Naive thymus-derived CD8-positive, alpha-beta T cell (primary cell): ENCODE measurements around the gene SERINC1. TPM values are rescaled to one million over a fixed set of nuclear protein-coding genes. Genes with fewer than 3 reads are reported as not detected.

Source experiments
- ATAC-seq, 2 donors: fragments of 150-1000 bp; cut with Tn5 transposase in 1 of 2; sonication (Bioruptor Pico), chemical (Tn5 transposase) in 1 of 2; 1 replicate in 1 of 2; 2 replicates in 1 of 2; pipeline ENCODE4 v1.10.0; 2021; ENCODE audit warnings: mild to moderate bottlenecking in 2 of 2, moderate library complexity in 2 of 2
- POLR2A ChIA-PET: fragments of 350-600 bp; sonication (Branson Sonifier 250); formaldehyde crosslinking; loops from one replicate; lab custom pipeline; 2021; ENCODE audit warnings: antibody characterized with exemption; lab: Charles Lee
- DNase-seq, 10 donors: peaks; one replicate each; pipeline versions ENCODE4 v3.0.0 to v3.0.0-alpha.2; 2020 to 2022
- H3K27ac Mint-ChIP-seq, 10 donors: one replicate each; pipeline ENCODE4 v1.8.0; 2020 to 2022; ENCODE audit warnings: mild to moderate bottlenecking in 10 of 10, mixed read lengths in 10 of 10, moderate library complexity in 4 of 10, inconsistent platforms in 1 of 10
- H3K27me3 Mint-ChIP-seq, 5 donors: one replicate each; pipeline ENCODE4 v1.8.0; 2021 to 2022; ENCODE audit warnings: mixed read lengths in 5 of 5
- H3K36me3 Mint-ChIP-seq, 3 donors: one replicate each; pipeline ENCODE4 v1.8.0; 2020 to 2022; ENCODE audit warnings: mixed read lengths in 3 of 3, mild to moderate bottlenecking in 2 of 3, inconsistent platforms in 1 of 3
- H3K4me1 Mint-ChIP-seq, 4 donors: one replicate each; pipeline ENCODE4 v1.8.0; 2021 to 2022; ENCODE audit warnings: mixed read lengths in 4 of 4
- H3K4me3 Mint-ChIP-seq, 10 donors: one replicate each; pipeline ENCODE4 v1.8.0; 2020 to 2022; ENCODE audit warnings: mild to moderate bottlenecking in 10 of 10, mixed read lengths in 10 of 10, moderate library complexity in 6 of 10, inconsistent platforms in 1 of 10
- H3K9me3 Mint-ChIP-seq, 9 donors: one replicate each; pipeline ENCODE4 v1.8.0; 2020 to 2022; ENCODE audit warnings: mixed read lengths in 9 of 9, mild to moderate bottlenecking in 3 of 9, inconsistent platforms in 1 of 9, moderate library complexity in 1 of 9
- polyA plus RNA-seq, 3 donors: library from polyadenylated mRNA; unstranded; fragments of 300-500 nt; fragmentation: Illumina TruSeq; gene quantifications; one replicate each; pipeline ENCODE4 v1.2.3, GENCODE V29; 2021
- total RNA-seq, 8 experiments: library from RNA in 2 of 8; stranded (reverse) in 2 of 8; gene quantifications; one replicate each; pipeline ENCODE4 v1.2.3 and lab custom pipeline; 2021 to 2026

Gene SERINC1
- total and polyA plus RNA-seq, 5 experiments from 2014 or later, result 94.8 to 143 (median 102) TPM

DNA sequence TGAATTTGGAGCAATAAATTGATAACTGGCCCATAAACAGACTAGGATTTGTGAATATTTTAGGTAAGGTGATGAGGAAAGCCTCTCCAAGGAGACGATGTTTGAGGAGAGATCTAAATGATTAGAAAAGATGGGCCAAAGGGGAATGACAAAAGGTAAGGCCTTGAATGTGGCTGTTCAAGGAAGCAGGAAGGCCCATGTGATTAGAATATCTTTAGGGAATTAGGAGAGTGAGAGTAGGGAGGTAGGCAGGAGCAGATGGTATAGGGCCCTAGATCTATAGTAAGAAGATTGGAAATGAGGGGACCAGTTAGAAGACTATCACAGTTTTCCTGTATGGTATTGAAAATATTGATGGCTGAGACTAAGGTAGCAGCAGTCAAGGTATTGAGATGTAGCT is 65.4 kb downstream of the SERINC1 start:
- ATAC-seq (no peak), DNase-seq (no peak)
- H3K9me3 Mint-ChIP-seq, result peaks cover 0 to 2% (median 0%) of the 10 kb centered on the region in 9 donors
- H3K36me3 Mint-ChIP-seq, result peaks cover 0 to 4% (median 3%) of the 10 kb centered on the region in 3 donors
- peaks cover 35 to 93% (median 89%) of the 10 kb centered on the region in 4 donors for H3K4me1 Mint-ChIP-seq
- peak overlapping the region in 9 of 10 donors; percentile 10 to 94 (median 88) for H3K27ac Mint-ChIP-seq
- POLR2A ChIA-PET, result interaction anchor here (1.0 to 1.4 kb wide), 2 partner anchors 65 to 67 kb away, joined by 3 read pairs; partner anchors contain the start of gene SERINC1
- no peaks in the 10 kb centered on the region for H3K27me3 Mint-ChIP-seq
- H3K4me3 Mint-ChIP-seq, result peak overlapping the region in 7 of 10 donors; percentile 8 to 56 (median 36)

DNA sequence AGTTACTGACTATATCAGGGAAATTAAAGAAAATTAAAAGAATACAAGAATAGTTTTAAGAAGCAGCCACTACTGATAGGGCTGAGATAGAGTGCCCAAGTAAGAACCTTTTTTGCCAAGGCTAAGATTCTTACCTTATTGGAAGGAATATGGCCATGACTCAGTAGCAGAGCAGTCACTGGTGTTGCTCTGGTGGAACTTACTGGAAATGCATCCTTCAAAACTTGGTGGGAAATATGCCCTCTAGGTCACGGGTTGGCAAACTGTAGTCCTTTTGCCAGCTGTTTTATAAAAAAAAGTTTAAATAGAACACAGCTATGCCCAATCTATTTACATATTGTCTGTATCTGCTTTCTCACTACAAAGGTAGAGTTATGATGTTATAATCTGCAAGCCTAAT is 66.2 kb downstream of the SERINC1 start:
- Mint-ChIP-seq H3K9me3 (peaks cover 0 to 2% (median 0%) of the 10 kb centered on the region in 9 donors), H3K36me3 (peaks cover 0 to 4% (median 3%) of the 10 kb centered on the region in 3 donors), H3K4me1 (peaks cover 38 to 93% (median 88%) of the 10 kb centered on the region in 4 donors), H3K4me3 (no peak overlapping the region), H3K27ac (peak overlapping the region in 6 of 10 donors; percentile 4 to 93 (median 39)), H3K27me3 (no peaks in the 10 kb centered on the region)
- POLR2A ChIA-PET, result interaction anchor here (1.4 kb wide), 1 partner anchor 68 kb away, joined by 3 read pairs; no protein-coding TSS in a partner anchor
- DNase-seq, result no peak
- no peak for ATAC-seq

DNA sequence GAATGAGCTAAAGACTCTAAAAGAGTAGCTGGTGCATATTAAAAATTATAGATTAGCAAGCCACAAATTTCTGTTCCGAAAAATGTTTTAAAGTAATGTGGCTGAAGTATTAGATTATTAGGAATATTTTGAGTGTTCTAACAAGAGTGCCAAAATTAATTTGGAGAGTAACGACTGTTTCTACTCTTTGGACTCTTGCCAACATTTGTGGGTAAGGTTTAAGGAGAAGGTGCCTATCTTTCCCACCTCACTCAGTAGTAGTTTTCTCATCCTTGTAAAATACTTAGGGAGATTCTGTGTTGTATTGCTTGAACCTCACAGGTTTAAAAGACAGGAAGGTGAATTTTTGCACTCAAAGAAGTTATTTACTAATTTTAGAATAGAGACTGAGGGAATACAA is 67.2 kb downstream of the SERINC1 start:
- H3K4me1 Mint-ChIP-seq, result peaks cover 37 to 87% (median 80%) of the 10 kb centered on the region in 4 donors
- H3K27ac Mint-ChIP-seq, result peak overlapping the region in 3 of 10 donors; percentile 6 to 38 (median 9)
- POLR2A ChIA-PET, result no interaction called here
- ATAC-seq (no peak), DNase-seq (no peak)
- peak overlapping the region in 4 of 10 donors; percentile 18 to 65 (median 36) for H3K4me3 Mint-ChIP-seq
- H3K27me3 Mint-ChIP-seq, result no peaks in the 10 kb centered on the region
- H3K9me3 Mint-ChIP-seq, result peaks cover 0 to 2% (median 0%) of the 10 kb centered on the region in 9 donors
- H3K36me3 Mint-ChIP-seq, result peaks cover 0 to 4% (median 3%) of the 10 kb centered on the region in 3 donors

DNA sequence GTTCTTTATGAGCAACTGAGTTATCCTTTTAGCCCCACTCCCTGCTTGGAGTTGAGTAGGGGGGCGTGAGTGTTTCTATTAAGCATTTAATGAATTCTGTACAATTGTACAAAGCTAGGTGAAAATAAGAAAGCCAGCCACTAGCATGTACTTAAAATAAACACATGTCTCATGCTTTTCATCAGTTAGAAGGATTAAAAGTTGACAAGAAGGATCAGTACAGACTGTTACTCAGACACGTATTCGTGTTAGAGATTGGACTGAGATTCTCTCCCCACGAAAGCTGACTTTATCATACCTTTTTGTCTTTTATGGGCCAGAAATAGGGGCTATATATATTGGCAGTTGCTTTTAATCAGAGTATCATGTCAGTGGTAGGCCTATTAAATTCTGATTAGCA is 70.5 kb downstream of the SERINC1 start:
- ATAC-seq (no peak), DNase-seq (no peak)
- Mint-ChIP-seq H3K36me3 (peaks cover 0 to 4% (median 3%) of the 10 kb centered on the region in 3 donors), H3K27ac (peak overlapping the region in 7 of 10 donors; percentile 3 to 99 (median 96)), H3K4me1 (peaks cover 21 to 62% (median 49%) of the 10 kb centered on the region in 4 donors), H3K27me3 (no peaks in the 10 kb centered on the region), H3K4me3 (peak overlapping the region; percentile 94 to 100 (median 98)), H3K9me3 (peaks cover 0 to 2% (median 0%) of the 10 kb centered on the region in 9 donors)
- POLR2A ChIA-PET, result interaction anchor here (1.2 to 2.2 kb wide), 2 partner anchors 15 to 70 kb away, joined by 3 to 6 read pairs; partner anchors contain the start of gene SERINC1

DNA sequence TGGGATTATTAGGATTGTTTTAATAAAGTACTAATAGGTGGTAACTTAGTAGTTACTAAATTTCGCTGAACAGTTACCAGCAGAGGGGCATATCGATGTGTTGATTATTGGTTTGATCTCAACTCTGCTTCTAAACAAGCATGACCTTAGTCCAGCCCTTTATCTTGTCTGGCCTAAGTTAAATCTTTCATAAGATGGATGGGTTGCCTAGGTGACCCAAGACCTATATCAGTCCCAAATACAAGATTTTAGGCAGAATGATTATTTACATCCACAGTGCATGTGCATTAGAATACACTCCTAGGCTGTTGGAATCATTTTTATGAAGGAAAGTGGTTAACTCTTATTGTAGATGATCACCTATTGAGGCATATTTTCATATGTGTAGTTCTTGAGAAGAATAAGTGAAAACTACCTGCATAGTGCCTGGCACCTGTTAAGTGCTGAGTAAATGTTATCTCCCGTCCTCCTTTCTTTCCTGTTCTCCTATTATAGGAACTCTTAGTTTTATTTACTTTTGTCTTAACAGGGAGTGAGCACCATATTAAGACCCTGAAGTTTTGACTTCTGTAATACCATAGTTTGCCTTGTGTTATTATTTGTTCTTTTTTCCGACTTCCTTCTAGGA is 71.0 kb downstream of the SERINC1 start:
- POLR2A ChIA-PET, result interaction anchor here (1.2 to 2.2 kb wide), 3 partner anchors 12 to 71 kb away, joined by 3 to 8 read pairs (median 6); partner anchors contain the start of gene SERINC1
- Mint-ChIP-seq H3K4me1 (peaks cover 19 to 56% (median 43%) of the 10 kb centered on the region in 4 donors), H3K27ac (peak overlapping the region; percentile 84 to 99 (median 96)), H3K9me3 (no peaks in the 10 kb centered on the region), H3K27me3 (no peaks in the 10 kb centered on the region), H3K36me3 (peaks cover 0 to 4% (median 3%) of the 10 kb centered on the region in 3 donors), H3K4me3 (peak overlapping the region; percentile 94 to 100 (median 98))
- DNase-seq (no peak), ATAC-seq (no peak)

DNA sequence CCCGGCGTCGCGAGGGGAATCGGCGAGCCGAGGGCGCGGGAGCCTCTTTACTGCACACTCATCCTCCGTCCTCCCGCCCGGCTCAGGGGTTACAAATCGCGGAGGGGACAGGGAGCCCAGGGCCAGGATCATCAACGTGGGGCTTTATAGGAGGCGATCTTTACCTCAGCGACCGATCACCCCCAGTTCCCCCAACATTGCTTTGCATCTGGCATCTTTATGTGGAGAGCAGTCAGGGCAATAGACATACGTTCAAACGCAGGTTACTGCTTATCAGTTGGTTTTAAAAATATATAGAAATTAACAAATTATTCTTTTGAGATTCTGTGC is 71.5 kb downstream of the SERINC1 start:
- H3K4me1 Mint-ChIP-seq, result peaks cover 19 to 55% (median 41%) of the 10 kb centered on the region in 4 donors

DNA sequence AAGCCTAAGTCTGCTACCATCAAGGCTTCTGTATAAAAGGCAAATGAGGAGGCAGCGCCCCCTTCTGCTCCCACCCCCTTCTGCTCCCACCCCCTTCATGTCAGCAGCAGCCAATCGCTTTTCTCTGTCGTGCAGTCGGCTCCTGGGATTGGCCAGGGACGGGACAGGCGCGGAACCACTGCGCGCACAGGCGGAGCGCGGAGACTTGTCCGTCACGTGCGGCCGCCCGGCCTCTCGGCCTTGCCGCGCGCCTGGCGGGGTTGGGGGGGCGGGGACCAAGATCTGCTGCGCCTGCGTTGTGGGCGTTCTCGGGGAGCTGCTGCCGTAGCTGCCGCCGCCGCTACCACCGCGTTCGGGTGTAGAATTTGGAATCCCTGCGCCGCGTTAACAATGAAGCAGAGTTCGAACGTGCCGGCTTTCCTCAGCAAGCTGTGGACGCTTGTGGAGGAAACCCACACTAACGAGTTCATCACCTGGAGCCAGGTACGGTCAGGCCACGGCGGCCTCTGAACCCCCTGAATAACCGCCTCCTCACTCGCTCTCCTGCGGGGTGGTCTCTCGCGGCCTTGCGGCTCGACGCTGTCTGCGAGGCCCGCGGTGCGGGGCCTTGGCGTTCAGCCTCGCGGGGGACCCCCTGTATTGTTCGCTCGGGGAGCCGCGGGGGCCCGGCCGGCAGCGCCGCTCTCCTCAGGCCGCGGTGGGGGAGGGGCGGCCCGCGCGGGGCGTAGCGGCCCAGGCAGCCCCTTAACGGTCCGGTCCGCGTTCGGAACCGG is 72.1 kb downstream of the SERINC1 start, which contains the start of gene HSF2:
Gene HSF2 (plus strand): TSS at position 305 of the 773 bp plus-strand sequence. CDS start 86 bp downstream, at position 391.
- Mint-ChIP-seq H3K27me3 (no peaks in the 10 kb centered on the region), H3K9me3 (no peaks in the 10 kb centered on the region), H3K27ac (peak within 1 kb of the TSS; percentile 84 to 99 (median 97)), H3K4me3 (peak within 1 kb of the TSS; percentile 94 to 100 (median 98)), H3K4me1 (peaks cover 18 to 49% (median 35%) of the 10 kb centered on the region in 4 donors), H3K36me3 (peaks cover 0 to 4% (median 3%) of the 10 kb centered on the region in 3 donors)
- ATAC-seq (peak; percentile 96 to 97), DNase-seq (peak; percentile 81 to 97 (median 93))
- POLR2A ChIA-PET, result interaction anchor here (0.9 to 2.0 kb wide), 8 partner anchors 9 to 1065 kb away, joined by 3 to 18 read pairs (median 4); partner anchors contain the start of genes SERINC1 and TBC1D32

More for the DNA sequence above, 71.5 kb downstream of the SERINC1 start:
- H3K36me3 Mint-ChIP-seq, result peaks cover 0 to 4% (median 3%) of the 10 kb centered on the region in 3 donors
- POLR2A ChIA-PET, result interaction anchor here (1.4 to 2.0 kb wide), 5 partner anchors 8 to 1066 kb away, joined by 3 to 18 read pairs (median 8); partner anchors contain the start of genes SERINC1 and TBC1D32
- H3K27ac Mint-ChIP-seq, result peak overlapping the region; percentile 84 to 99 (median 96)
- H3K27me3 Mint-ChIP-seq, result no peaks in the 10 kb centered on the region
- peak overlapping the region; percentile 94 to 100 (median 98) for H3K4me3 Mint-ChIP-seq
- DNase-seq (no peak), ATAC-seq (no peak)
- H3K9me3 Mint-ChIP-seq, result no peaks in the 10 kb centered on the region

DNA sequence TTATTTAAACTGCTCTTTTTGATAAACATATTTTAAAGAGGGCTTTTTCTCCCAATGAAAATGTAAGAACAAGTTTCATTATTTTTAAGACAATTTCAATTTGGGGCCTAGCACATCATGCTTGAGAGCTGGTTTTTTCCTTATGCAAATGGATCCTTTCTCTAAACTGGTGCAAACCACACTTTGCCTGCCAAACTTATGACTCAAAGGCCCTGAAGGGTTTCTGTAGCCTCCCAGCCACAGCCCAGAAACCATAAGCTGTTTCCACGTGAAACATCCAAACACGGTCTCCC is 72.6 kb downstream of the SERINC1 start:
- DNase-seq, result no peak
- peaks cover 0 to 3% (median 3%) of the 10 kb centered on the region in 3 donors for H3K36me3 Mint-ChIP-seq
- peaks cover 16 to 44% (median 31%) of the 10 kb centered on the region in 4 donors for H3K4me1 Mint-ChIP-seq
- H3K27ac Mint-ChIP-seq, result peak overlapping the region in 9 of 10 donors; percentile 84 to 97 (median 96)
- H3K27me3 Mint-ChIP-seq, result no peaks in the 10 kb centered on the region
- peak overlapping the region; percentile 43 to 99 (median 96) for H3K4me3 Mint-ChIP-seq
- POLR2A ChIA-PET, result interaction anchor here (0.9 to 2.0 kb wide), 8 partner anchors 10 to 1065 kb away, joined by 3 to 18 read pairs (median 4); partner anchors contain the start of genes SERINC1 and TBC1D32
- no peaks in the 10 kb centered on the region for H3K9me3 Mint-ChIP-seq
- no peak for ATAC-seq

DNA sequence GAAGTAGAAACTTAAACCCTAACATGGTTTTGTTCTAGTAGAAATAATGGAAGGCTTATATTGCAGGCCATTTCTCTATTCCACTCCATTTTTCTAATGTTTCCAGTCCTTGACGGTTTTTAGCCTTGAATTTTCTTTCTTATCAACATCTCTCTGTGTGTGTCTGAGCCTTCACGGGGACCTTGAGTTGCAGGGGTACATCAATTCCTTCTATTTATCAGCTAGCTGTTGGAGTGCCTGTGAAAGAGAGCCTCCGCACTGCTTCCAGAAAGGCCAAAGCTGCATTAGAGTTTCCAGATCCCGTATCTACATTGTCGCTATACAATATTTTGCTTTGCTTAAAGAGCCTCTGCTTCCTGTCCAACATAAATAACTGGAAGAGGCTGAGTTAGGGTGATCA is 77.6 kb downstream of the SERINC1 start:
- Mint-ChIP-seq H3K4me3 (no peak overlapping the region), H3K27me3 (peaks cover 0 to 3% (median 0%) of the 10 kb centered on the region in 5 donors), H3K27ac (no peak overlapping the region), H3K9me3 (no peaks in the 10 kb centered on the region), H3K4me1 (peaks cover 0 to 7% (median under 1%) of the 10 kb centered on the region in 4 donors), H3K36me3 (no peaks in the 10 kb centered on the region)
- DNase-seq (no peak), ATAC-seq (no peak)
- POLR2A ChIA-PET, result no interaction called here

DNA sequence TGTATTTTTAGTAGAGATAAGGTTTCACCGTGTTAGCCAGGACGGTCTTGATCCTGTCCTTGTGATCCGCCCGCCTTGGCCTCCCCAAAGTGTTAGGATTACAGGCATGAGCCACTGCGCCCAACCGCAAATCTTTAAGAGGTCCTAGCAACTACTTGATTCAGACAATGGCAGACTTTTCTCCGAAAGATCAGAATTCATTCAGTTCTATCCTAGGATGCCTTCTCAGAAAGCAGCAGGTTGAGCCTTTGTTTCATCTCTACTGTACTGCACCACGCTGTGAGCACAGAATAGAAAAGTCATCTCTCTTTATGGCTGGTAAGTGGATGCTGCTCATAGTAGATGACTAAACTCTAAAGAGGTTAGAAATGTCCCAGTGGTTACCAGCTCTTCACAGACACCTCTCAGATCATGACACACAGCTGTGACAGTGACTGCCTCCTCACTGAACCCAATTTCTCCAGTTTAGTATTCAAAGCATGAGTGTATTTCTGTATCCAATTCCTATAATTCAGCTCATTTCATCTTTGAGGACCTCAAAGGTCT is 78.2 kb downstream of the SERINC1 start:
- ATAC-seq (no peak), DNase-seq (no peak)
- H3K36me3 Mint-ChIP-seq, result no peaks in the 10 kb centered on the region

More for the DNA sequence above, 78.2 kb downstream of the SERINC1 start:
- no peaks in the 10 kb centered on the region for H3K9me3 Mint-ChIP-seq
- H3K27me3 Mint-ChIP-seq, result peaks cover 0 to 3% (median 0%) of the 10 kb centered on the region in 5 donors
- H3K4me1 Mint-ChIP-seq, result peaks cover 0 to under 1% (median 0%) of the 10 kb centered on the region in 4 donors
- POLR2A ChIA-PET, result no interaction called here
- no peak overlapping the region for H3K27ac Mint-ChIP-seq
- no peak overlapping the region for H3K4me3 Mint-ChIP-seq
